ENCODE measurements around the gene AXIN1. TPM values are rescaled to one million over a fixed set of nuclear protein-coding genes. Genes with fewer than 3 reads are reported as not detected.
A peak's percentile ranks its signal among the peaks of the same experiment; 100 is the strongest.

Gene AXIN1
- total RNA-seq, 2 donors from 2014 or later: 14.8 TPM

DNA sequence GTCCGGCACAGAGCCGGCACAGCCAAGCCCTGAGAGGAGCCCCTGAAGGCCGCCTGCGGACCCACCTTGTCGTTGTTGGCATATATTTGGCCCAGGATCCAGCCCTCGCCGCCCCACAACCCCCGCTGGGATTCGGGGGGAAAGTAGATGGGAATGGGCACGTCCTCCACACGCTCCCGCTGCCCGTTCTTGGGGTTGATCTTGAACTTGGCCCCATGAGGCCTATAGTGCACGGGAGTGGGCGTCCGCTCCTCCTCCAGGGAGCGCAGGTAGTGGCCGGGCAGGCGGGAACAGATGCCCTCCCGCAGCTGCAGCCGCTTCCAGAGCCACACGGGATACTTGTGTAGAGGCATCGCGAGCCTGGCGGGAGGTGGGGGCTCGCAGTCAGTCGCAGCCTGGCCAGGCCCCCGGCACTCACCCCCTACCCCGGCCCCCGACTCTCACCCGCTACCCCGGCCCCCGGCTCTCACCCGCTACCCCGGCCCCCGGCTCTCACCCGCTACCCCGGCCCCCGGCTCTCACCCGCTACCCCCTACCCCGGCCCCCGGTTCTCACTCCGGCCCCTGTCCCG lies 17.4 kb upstream of the AXIN1 start:
- H3K27ac ChIP-seq: peak overlapping the region in 1 of 4 donors; percentile 75
- peaks cover 14 to 20% of the 10 kb centered on the region in 2 donors for H3K36me3 ChIP-seq (replicated peaks in 1 of 2; ENCODE audit: insufficient read depth in 1 of 2, low read depth in 2 of 2)
- no peak for TF ChIP-seq POLR2A (IDR thresholded peaks at IDR 0.05)
- TF ChIP-seq, protein P1, sequence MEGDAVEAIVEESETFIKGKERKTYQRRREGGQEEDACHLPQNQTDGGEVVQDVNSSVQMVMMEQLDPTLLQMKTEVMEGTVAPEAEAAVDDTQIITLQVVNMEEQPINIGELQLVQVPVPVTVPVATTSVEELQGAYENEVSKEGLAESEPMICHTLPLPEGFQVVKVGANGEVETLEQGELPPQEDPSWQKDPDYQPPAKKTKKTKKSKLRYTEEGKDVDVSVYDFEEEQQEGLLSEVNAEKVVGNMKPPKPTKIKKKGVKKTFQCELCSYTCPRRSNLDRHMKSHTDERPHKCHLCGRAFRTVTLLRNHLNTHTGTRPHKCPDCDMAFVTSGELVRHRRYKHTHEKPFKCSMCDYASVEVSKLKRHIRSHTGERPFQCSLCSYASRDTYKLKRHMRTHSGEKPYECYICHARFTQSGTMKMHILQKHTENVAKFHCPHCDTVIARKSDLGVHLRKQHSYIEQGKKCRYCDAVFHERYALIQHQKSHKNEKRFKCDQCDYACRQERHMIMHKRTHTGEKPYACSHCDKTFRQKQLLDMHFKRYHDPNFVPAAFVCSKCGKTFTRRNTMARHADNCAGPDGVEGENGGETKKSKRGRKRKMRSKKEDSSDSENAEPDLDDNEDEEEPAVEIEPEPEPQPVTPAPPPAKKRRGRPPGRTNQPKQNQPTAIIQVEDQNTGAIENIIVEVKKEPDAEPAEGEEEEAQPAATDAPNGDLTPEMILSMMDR (IDR thresholded peaks at IDR 0.05): no peak
- 18 to 25% methylated on average over 9 to 37 of the region's 44 CpGs for WGBS, 2 donors
- no peaks in the 10 kb centered on the region for H3K9me3 ChIP-seq
- H3K27me3 ChIP-seq: no peaks in the 10 kb centered on the region
- intact Hi-C loops (cut with DNase I): no loop called here
- ATAC-seq (peak; percentile 47), DNase-seq (peak in 1 of 4 donors; percentile 36)
- peaks cover 22% of the 10 kb centered on the region for H3K4me1 ChIP-seq
- H3K4me3 ChIP-seq: peak overlapping the region in 1 of 2 donors; percentile 37

DNA sequence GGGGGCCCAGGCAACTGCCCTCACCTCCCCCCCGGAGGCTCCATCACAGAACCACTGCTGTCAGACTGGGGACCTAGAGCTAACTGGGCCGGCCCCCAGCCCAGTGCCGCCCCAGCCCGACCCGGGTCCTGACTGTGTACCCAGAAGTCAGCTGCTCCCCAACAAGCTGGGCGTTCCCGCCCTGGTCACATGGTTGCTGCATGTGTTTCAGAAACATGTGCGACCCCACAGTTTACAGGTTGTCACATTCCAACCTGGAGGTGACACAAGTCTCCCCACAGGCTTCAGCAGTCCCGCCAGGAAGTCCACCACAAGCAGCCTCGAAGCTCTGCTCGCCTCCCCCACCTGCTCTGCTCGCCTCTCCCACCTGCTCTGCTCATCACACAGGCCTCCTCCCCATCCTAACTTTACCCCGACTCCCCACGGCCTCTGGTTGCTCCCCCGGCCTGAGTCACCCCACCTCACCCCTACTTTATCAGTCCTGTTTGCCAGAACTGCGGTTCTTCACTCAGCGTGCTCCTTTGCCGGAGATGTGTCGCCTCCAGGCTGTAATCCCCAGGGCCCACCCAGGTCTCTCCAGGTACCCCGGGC lies 16.8 kb upstream of the AXIN1 start:
- 73 to 79% methylated on average over 15 to 20 of the region's 20 CpGs for WGBS, 2 donors

DNA sequence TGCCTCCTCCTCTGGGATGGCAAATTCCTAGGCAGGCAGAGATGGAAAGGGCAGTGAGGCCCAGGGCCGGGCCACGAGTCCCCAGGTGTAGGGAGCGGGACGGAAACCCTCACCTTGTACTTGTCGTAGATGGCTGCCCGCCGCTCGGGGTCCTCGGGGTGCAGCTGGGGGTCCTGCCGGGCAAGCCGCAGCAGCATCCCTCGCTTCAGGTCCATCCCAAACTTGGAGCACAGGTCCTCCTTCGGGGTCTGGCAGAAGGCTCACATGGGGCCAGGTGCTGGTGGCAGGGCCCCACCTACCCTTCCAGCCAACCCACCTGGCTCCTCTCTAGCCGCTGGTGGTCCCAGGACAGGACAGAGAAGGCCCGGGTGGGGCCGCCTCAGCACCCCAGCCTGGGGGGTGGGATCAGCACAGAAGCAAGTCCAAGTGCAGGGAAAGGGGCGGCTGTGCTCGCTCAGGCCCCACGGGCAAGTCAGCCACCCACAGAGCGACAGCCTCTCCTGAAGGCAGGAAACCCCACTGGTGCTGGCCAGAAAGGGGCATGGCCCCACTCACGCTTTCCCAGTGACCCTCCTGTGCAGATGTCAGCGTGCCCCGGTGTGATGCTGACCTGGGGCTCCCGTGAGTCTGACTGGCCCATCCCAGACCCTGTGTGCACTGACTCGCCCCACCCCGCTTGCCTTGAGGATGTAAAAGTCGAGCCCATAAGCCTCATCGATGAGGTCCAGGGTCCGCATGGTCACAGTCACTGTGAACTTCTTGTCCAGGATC lies 16.1 kb upstream of the AXIN1 start:
- Histone ChIP-seq H3K9me3 (no peaks in the 10 kb centered on the region), H3K27me3 (no peaks in the 10 kb centered on the region), H3K4me3 (no peak overlapping the region), H3K27ac (no peak overlapping the region), H3K4me1 (peaks cover 27% of the 10 kb centered on the region), H3K36me3 (replicated peaks in 1 of 2; ENCODE audit: insufficient read depth in 1 of 2, low read depth in 2 of 2) (peaks cover 5 to 7% of the 10 kb centered on the region in 2 donors)
- TF ChIP-seq POLR2A (IDR thresholded peaks at IDR 0.05): no peak
- TF ChIP-seq, protein P1 (IDR thresholded peaks at IDR 0.05): no peak
- DNase-seq: no peak
- 93 to 97% methylated on average over 17 to 29 of the region's 29 CpGs for WGBS, 2 donors
- intact Hi-C loops (cut with DNase I): no loop called here
- no peak for ATAC-seq

More for the DNA sequence above, 16.8 kb upstream of the AXIN1 start:
- Histone ChIP-seq H3K36me3 (replicated peaks in 1 of 2; ENCODE audit: insufficient read depth in 1 of 2, low read depth in 2 of 2) (peaks cover 10 to 15% of the 10 kb centered on the region in 2 donors), H3K27ac (no peak overlapping the region), H3K4me3 (no peak overlapping the region), H3K9me3 (no peaks in the 10 kb centered on the region), H3K4me1 (peaks cover 26% of the 10 kb centered on the region), H3K27me3 (no peaks in the 10 kb centered on the region)
- TF ChIP-seq, protein P1 (IDR thresholded peaks at IDR 0.05): no peak
- TF ChIP-seq POLR2A (IDR thresholded peaks at IDR 0.05): no peak
- no peak for ATAC-seq
- DNase-seq: no peak
- intact Hi-C loops (cut with DNase I): no loop called here

DNA sequence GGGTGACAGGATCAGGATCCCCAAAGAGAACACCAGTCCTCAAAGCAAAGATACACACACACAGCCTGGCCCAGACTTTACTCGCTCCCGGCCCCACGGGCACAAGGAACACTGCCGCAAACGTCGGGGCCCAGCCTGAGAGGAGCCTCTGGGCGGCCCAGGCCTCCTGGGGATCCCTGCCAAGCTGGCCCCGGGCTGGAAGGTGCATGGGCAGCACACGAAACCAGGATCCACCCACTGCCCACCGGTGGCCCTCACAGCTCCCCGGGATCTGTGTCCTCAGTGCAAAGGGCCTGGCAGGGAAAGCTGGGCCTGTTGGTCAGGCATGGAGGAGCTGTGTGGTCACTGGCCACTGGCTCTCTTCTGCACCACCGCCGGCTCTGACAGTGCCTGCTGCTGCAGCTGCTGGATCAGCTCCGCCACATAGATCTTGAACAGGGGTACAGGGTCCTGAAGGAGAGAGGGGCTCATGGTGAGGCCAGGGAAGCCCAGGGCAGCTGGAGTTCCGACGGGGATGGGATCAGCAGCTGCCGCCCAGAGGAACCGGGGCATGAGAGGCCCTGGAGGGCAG lies 14.9 kb upstream of the AXIN1 start:
- Histone ChIP-seq H3K9me3 (no peaks in the 10 kb centered on the region), H3K4me1 (peaks cover 29% of the 10 kb centered on the region), H3K4me3 (no peak overlapping the region), H3K27ac (no peak overlapping the region), H3K27me3 (no peaks in the 10 kb centered on the region), H3K36me3 (replicated peaks in 1 of 2; ENCODE audit: insufficient read depth in 1 of 2, low read depth in 2 of 2) (peaks cover 2 to 6% of the 10 kb centered on the region in 2 donors)
- no peak for TF ChIP-seq POLR2A (IDR thresholded peaks at IDR 0.05)
- TF ChIP-seq, protein P1 (IDR thresholded peaks at IDR 0.05): no peak
- WGBS, 2 donors: 95 to 97% methylated on average over 11 to 16 of the region's 18 CpGs
- no peak for DNase-seq
- intact Hi-C loops (cut with DNase I): no loop called here
- no peak for ATAC-seq
